Kidney epithelial cell (primary cell): ENCODE measurements around the gene PCTP. TPM values are rescaled to one million over a fixed set of nuclear protein-coding genes. Genes with fewer than 3 reads are reported as not detected.

Experiments
- DNase-seq: peaks from one replicate; pipeline ENCODE4 v3.0.0-alpha.2; 2010; ENCODE audit warnings: low read depth
- H3K27me3 ChIP-seq: 2 replicates; pipeline ENCODE4 v1.6.0; 2011; ENCODE audit warnings: low read length; ENCODE audit not compliant: control insufficient read depth, insufficient read depth
- H3K36me3 ChIP-seq: 2 replicates; pipeline ENCODE4 v1.5.1; 2011; ENCODE audit warnings: low read length; ENCODE audit not compliant: control insufficient read depth, insufficient read depth
- H3K4me3 ChIP-seq: 2 replicates; pipeline ENCODE4 v1.5.1; 2011; ENCODE audit warnings: low read depth, mild to moderate bottlenecking, control low read depth, low read length
- total RNA-seq: library from RNA; depleted of rRNA; stranded (reverse); fragments of >200 nt; gene quantifications from 2 replicates; pipeline ENCODE4 v1.2.3, GENCODE V29; 2015
- TF ChIP-seq, protein P1 (sequence below): IDR thresholded peaks from 2 replicates; pipeline ENCODE4 v1.5.1; 2011; ENCODE audit warnings: mild to moderate bottlenecking, moderate library complexity, low read length, control low read depth, inconsistent platforms; ENCODE audit not compliant: insufficient read depth, poor library complexity, severe bottlenecking

Gene PCTP
- total RNA-seq, 1 donor from 2014 or later: 32.2 TPM

DNA sequence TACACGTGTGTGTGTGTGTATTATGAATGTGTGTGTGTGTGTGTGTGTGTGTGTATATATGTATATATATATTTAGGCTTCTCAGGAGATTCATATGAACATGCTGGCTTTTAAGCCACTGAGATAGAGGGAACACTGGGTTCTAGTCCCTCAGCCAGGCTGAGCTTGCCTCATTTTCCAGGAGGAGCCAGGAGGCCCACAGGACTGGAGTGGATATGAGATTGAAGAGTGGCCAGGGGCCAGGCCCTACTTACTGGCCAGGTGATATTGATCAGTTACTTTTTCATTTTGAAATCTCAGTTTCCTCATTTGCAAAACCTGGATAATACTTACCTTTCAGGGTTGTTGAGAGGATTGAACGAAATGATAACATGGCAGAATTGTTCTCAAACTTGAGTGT is 5.8 kb downstream of the PCTP start:
- Histone ChIP-seq H3K4me3 (no peak overlapping the region), H3K36me3 (no peaks in the 10 kb centered on the region), H3K27me3 (no peaks in the 10 kb centered on the region)
- no peak for DNase-seq
- TF ChIP-seq, protein P1, sequence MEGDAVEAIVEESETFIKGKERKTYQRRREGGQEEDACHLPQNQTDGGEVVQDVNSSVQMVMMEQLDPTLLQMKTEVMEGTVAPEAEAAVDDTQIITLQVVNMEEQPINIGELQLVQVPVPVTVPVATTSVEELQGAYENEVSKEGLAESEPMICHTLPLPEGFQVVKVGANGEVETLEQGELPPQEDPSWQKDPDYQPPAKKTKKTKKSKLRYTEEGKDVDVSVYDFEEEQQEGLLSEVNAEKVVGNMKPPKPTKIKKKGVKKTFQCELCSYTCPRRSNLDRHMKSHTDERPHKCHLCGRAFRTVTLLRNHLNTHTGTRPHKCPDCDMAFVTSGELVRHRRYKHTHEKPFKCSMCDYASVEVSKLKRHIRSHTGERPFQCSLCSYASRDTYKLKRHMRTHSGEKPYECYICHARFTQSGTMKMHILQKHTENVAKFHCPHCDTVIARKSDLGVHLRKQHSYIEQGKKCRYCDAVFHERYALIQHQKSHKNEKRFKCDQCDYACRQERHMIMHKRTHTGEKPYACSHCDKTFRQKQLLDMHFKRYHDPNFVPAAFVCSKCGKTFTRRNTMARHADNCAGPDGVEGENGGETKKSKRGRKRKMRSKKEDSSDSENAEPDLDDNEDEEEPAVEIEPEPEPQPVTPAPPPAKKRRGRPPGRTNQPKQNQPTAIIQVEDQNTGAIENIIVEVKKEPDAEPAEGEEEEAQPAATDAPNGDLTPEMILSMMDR: no peak

DNA sequence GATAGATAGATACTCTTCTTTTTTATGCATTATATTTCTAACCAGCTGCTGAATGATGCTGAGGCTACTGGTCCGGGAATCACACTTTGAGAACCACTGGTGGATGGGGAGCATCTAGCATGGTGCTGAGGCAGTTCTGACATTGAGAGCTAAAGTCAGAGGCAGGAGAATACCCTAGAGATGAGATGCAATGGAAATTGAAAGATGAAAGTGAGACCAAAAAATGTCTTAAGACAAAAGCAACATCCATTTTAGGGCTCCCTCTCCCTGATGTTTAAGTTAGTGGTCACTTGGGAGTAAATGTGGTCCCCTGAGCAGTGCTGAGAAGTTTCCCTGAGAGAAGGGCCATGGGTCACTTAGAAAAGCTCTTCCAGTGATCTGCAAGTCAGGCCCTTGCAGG is 6.8 kb downstream of the PCTP start:
- no peaks in the 10 kb centered on the region for H3K27me3 ChIP-seq
- no peaks in the 10 kb centered on the region for H3K36me3 ChIP-seq
- no peak overlapping the region for H3K4me3 ChIP-seq
- TF ChIP-seq, protein P1: no peak
- DNase-seq: no peak

DNA sequence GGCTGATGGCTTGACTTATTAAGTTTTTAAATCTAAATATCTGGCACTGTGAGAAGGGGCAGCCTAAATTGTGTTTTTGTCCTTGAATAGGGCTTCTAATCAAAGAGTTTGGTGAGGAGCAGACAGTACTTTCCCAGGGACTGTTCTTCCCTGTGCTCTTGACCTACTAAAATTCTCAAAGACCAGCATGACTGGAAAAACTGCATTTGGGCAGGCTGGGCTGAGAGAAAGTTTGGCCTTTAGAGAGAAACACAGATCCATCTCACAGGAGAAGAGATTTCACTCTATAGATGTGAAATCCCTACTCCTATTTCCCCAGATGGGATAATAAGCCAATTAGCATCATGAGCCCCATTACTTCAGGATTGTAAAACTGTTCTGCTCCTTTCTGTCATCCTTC is 7.3 kb downstream of the PCTP start:
- Histone ChIP-seq H3K4me3 (no peak overlapping the region), H3K27me3 (no peaks in the 10 kb centered on the region), H3K36me3 (no peaks in the 10 kb centered on the region)
- TF ChIP-seq, protein P1: no peak
- DNase-seq: no peak

DNA sequence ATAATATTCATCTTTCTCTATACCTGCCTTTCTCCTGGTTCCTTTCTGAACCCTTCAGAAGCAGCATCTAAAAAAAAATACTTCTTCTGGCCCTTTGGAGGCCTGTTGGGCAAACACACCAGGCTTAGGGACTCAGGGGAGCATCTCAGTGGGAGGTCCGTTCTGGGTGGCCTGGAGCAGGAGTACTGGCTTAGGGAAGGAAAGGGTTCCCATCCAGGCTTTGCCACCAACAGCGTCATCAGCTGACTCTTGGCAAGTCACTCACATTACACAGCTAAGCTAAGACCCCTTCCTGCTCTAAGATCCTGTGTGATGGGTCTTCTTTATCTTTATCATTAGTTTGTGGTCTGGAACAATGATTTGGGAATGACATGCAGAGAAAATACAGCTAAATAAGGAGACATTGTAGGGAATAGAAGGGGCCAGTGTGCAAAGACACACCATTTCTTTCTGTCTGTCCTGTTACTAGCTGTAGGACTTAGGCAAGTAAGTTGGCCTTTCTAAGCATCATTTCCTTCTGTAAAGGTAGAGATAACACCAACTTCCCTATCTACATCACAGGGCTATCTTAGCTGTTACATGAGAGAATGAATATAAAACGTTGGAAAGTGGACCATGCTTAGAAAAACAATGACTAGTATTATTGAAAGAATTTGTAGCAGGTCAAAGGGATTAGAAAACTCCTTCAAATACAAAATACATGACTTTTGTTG is 9.9 kb downstream of the PCTP start:
- no peaks in the 10 kb centered on the region for H3K36me3 ChIP-seq
- TF ChIP-seq, protein P1: no peak
- H3K27me3 ChIP-seq: no peaks in the 10 kb centered on the region
- no peak overlapping the region for H3K4me3 ChIP-seq
- no peak for DNase-seq

DNA sequence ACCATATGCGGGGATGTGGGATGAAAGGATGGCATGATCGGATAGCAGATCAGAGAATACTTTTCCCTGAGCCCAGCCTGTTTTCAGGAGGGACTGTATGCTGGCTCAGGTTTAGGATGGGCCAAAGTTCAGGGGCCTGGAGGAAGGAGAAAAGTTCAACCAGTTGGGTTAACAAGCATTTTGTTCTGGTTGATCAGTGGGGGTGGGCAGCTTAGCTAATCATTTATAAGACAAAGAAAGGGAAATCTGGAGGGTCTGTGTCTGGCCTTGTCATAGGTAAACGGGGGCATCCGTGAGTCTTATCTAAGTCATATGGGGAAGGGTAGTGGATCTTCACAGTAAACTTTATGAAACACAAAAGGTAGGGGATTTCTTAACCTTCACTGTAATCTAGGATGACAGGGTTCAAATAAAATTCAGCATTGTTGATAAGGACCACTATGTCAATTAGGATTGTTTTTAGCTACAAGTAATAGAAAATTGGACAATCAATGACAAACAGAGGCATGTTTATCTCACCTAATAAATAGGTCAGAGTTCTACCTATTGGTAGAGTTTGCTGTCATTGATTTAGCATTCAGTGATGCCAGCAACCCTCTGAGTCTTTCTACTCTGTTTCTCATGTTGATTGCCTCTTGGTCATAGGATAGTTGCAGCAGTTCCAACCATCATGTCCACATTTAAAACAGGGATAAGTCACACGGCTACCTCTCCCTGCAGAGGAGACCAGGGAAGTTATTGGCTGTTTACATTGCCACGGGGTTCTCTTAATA is 11.4 kb downstream of the PCTP start:
- TF ChIP-seq, protein P1: no peak
- Histone ChIP-seq H3K36me3 (no peaks in the 10 kb centered on the region), H3K4me3 (no peak overlapping the region), H3K27me3 (no peaks in the 10 kb centered on the region)
- no peak for DNase-seq

DNA sequence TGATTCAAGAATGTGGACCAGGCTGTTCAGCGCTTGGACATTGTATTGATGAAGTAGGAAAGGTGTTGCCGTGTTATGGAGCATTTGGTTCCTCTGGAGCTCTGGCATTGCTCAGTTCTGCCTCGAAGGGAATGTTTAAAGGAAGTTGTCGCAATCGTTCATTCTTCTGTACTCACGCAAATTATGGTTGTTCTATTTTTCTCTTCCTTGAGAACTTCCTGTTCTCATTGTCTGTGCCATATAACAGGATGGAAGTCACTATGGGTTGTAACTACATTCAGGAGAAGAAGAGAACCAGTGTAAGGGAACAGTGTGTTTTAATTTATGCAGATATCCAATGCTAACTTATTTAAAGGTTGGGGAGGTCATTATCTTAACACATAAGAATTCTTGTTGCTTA is 13.0 kb downstream of the PCTP start:
- H3K4me3 ChIP-seq: no peak overlapping the region
- H3K27me3 ChIP-seq: no peaks in the 10 kb centered on the region
- H3K36me3 ChIP-seq: no peaks in the 10 kb centered on the region
- TF ChIP-seq, protein P1: no peak
- DNase-seq: no peak
